DND-41 (cell line): ENCODE data around the gene JAKMIP1.

Experiments
- EZH2 ChIP-seq: IDR thresholded peaks from 3 replicates; pipeline ENCODE4 v1.6.1; 2012; ENCODE audit warnings: borderline replicate concordance, low read depth, mild to moderate bottlenecking, moderate library complexity, low read length, inconsistent platforms; ENCODE audit not compliant: severe bottlenecking
- TF ChIP-seq, protein P1 (sequence below): IDR thresholded peaks from 2 replicates; pipeline ENCODE4 v1.5.1; 2012; ENCODE audit warnings: borderline replicate concordance, low read length, moderate library complexity, mild to moderate bottlenecking; ENCODE audit not compliant: poor library complexity, severe bottlenecking; ENCODE audit errors: extremely low read depth

DNA sequence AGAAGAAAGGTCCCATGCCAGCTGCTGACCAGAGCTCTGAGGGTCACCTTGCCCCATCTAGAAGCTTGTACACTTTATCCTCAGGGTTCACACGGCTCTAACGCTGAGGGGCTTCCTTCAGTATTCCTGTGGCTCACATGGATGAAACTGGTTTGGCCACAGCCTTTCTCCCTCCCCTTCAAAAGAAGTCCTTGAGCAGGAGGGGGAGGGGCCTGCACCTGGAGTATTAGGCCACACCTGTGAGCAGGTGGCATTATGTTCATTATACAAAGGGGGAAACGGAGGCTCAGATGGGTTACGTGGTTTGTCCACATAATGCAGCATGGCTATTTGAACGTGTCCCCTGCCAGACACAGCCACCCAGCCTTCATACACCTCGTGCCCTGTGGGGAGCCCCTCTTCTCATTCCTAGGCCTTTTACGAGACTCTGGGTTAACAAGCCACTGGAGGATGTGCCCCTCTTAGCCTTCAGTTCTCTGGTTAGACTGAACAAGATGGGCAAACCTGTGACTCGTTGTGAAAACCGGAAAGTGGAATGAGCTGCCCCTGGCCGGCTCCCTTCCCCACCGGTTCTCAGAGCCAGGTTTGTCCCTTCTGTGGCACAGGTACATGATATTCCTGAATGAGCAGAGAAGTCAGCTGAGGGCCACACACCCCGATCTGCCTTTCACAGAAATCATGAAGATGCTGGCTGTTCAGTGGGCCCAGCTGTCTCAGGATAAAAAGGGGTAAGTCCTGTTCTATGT, 27.2 kb upstream of the JAKMIP1 start:
- TF ChIP-seq, protein P1, sequence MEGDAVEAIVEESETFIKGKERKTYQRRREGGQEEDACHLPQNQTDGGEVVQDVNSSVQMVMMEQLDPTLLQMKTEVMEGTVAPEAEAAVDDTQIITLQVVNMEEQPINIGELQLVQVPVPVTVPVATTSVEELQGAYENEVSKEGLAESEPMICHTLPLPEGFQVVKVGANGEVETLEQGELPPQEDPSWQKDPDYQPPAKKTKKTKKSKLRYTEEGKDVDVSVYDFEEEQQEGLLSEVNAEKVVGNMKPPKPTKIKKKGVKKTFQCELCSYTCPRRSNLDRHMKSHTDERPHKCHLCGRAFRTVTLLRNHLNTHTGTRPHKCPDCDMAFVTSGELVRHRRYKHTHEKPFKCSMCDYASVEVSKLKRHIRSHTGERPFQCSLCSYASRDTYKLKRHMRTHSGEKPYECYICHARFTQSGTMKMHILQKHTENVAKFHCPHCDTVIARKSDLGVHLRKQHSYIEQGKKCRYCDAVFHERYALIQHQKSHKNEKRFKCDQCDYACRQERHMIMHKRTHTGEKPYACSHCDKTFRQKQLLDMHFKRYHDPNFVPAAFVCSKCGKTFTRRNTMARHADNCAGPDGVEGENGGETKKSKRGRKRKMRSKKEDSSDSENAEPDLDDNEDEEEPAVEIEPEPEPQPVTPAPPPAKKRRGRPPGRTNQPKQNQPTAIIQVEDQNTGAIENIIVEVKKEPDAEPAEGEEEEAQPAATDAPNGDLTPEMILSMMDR = no peak
- TF ChIP-seq EZH2 = no peak
